PC-9 (cell line): Measurements from ENCODE around the gene VAV3. TPM values are rescaled to one million over a fixed set of nuclear protein-coding genes. Genes with fewer than 3 reads are reported as not detected.

Experiments
- BruUV-seq: library from RNA; stranded (reverse); fragments of 400-500 nt; replicated peaks from 2 replicates; lab custom pipeline; 2021; lab: Mats Ljungman, UMichigan
- CTCF ChIA-PET: fragments of 300-600 bp; sonication (Branson Sonifier 250); formaldehyde crosslinking; loops from one replicate; lab custom pipeline; 2022; ENCODE audit warnings: antibody characterized with exemption; lab: Charles Lee
- POLR2A ChIA-PET: fragments of 300-600 bp; sonication (Branson Sonifier 250); formaldehyde crosslinking; loops from one replicate; lab custom pipeline; 2022; ENCODE audit warnings: antibody characterized with exemption; ENCODE audit not compliant: unreplicated experiment; lab: Charles Lee
- DNase-seq, 2 experiments: peaks; one replicate each; pipeline versions ENCODE4 v3.0.0 to v3.0.0-alpha.2; 2015 to 2022; ENCODE audit warnings: mixed read lengths in 1 of 2
- H2AFZ ChIP-seq: fragments of 200-600 bp; sonication (generic); 2 replicates; pipeline ENCODE4 v1.8.1; 2017; ENCODE audit warnings: antibody characterized with exemption
- H3F3A ChIP-seq: fragments of 200-600 bp; sonication (generic); 2 replicates; pipeline ENCODE4 v1.8.1; 2017; ENCODE audit warnings: antibody characterized with exemption, mild to moderate bottlenecking, low read depth; ENCODE audit not compliant: insufficient read depth
- H3K27ac ChIP-seq: fragments of 200-600 bp; sonication (generic); 2 replicates; pipeline ENCODE4 v1.6.1; 2016; ENCODE audit warnings: mixed run types
- H3K27me3 ChIP-seq: fragments of 200-600 bp; sonication (generic); 2 replicates; pipeline ENCODE4 v1.6.1; 2016; ENCODE audit warnings: low read depth, mixed run types; ENCODE audit not compliant: insufficient read depth
- H3K36me3 ChIP-seq: fragments of 200-600 bp; sonication (generic); 2 replicates; pipeline ENCODE4 v1.6.1; 2016; ENCODE audit warnings: low read depth, mixed run types
- H3K4me1 ChIP-seq: fragments of 200-600 bp; sonication (generic); replicated peaks from 2 replicates; pipeline ENCODE4 v1.6.1; 2016; ENCODE audit warnings: mixed run types; ENCODE audit not compliant: insufficient read depth
- H3K4me2 ChIP-seq: fragments of 200-600 bp; sonication (generic); 2 replicates; pipeline ENCODE4 v1.6.1; 2017; ENCODE audit warnings: mixed run types
- H3K4me3 ChIP-seq: fragments of 200-600 bp; sonication (generic); 2 replicates; pipeline ENCODE4 v1.6.1; 2016; ENCODE audit warnings: mixed run types
- H3K79me2 ChIP-seq: fragments of 200-600 bp; sonication (generic); 2 replicates; pipeline ENCODE4 v1.6.1; 2017; ENCODE audit warnings: low read depth, mixed run types
- H3K9me2 ChIP-seq: fragments of 200-600 bp; sonication (generic); 2 replicates; pipeline ENCODE4 v1.8.1; 2017; ENCODE audit warnings: mild to moderate bottlenecking; ENCODE audit not compliant: insufficient read depth
- H3K9me3 ChIP-seq: fragments of 200-600 bp; sonication (generic); 2 replicates; pipeline ENCODE4 v1.8.1; 2016; ENCODE audit warnings: low read depth; ENCODE audit not compliant: insufficient read depth
- H4K20me1 ChIP-seq: fragments of 200-600 bp; sonication (generic); 2 replicates; pipeline ENCODE4 v1.8.1; 2017; ENCODE audit not compliant: insufficient read depth
- EZH2 ChIP-seq: fragments of 200-600 bp; sonication (generic); IDR thresholded peaks from 2 replicates; pipeline ENCODE4 v1.8.0; 2017; ENCODE audit warnings: antibody characterized with exemption, low read depth
- intact Hi-C: fragments of 100-400 bp; cut with micrococcal nuclease; formaldehyde crosslinking; loops from one replicate; pipeline ENCODE4 v1.10.0; 2022; ENCODE audit not compliant: unreplicated experiment
- total RNA-seq: library from RNA; stranded (reverse); gene quantifications from 2 replicates; pipeline ENCODE4 v1.2.3, GENCODE V29; 2021
- TF ChIP-seq, protein P1 (sequence below): fragments of 200-600 bp; sonication (generic); conservative IDR thresholded peaks from 2 replicates; pipeline ENCODE4 v1.6.1; 2017; ENCODE audit warnings: mixed run types, antibody characterized with exemption, mild to moderate bottlenecking, moderate library complexity

Gene VAV3
- total RNA-seq, 1 experiment from 2014 or later: 1.7 TPM

DNA sequence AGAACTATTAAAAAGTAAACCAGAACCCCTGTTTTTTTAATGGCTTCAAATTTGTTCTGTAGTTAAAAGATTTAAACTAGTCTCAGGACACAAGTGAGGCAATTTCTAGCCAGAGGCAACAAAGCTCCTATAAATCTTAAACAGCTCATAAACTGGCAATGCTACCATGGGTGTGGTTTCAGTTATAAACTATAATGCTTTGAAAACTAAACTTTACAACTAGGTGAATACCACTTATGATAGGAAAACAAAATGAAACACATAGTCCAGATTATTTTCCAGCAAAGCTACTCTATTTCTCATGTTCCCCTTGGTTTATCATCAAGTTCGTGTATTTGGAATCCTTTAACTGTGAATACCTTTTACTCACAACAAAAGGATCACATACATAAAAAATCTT is 282.5 kb downstream of the VAV3 start:
- no TSS peak for BruUV-seq
- ChIA-PET CTCF (no interaction called here), POLR2A (no interaction called here)
- peak overlapping the region; percentile 4; the same call in 1 of the 2 replicates for H3K4me3 ChIP-seq
- no peaks in the 10 kb centered on the region for H3K27me3 ChIP-seq
- H3K4me2 ChIP-seq: peak overlapping the region; percentile 50
- H3K79me2 ChIP-seq: no peaks in the 10 kb centered on the region
- no peaks in the 10 kb centered on the region for H4K20me1 ChIP-seq
- H3K27ac ChIP-seq: peak overlapping the region; percentile 29
- intact Hi-C loops: no loop called here
- TF ChIP-seq EZH2: no peak
- TF ChIP-seq, protein P1, sequence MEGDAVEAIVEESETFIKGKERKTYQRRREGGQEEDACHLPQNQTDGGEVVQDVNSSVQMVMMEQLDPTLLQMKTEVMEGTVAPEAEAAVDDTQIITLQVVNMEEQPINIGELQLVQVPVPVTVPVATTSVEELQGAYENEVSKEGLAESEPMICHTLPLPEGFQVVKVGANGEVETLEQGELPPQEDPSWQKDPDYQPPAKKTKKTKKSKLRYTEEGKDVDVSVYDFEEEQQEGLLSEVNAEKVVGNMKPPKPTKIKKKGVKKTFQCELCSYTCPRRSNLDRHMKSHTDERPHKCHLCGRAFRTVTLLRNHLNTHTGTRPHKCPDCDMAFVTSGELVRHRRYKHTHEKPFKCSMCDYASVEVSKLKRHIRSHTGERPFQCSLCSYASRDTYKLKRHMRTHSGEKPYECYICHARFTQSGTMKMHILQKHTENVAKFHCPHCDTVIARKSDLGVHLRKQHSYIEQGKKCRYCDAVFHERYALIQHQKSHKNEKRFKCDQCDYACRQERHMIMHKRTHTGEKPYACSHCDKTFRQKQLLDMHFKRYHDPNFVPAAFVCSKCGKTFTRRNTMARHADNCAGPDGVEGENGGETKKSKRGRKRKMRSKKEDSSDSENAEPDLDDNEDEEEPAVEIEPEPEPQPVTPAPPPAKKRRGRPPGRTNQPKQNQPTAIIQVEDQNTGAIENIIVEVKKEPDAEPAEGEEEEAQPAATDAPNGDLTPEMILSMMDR: no peak
- no peaks in the 10 kb centered on the region for H3K9me2 ChIP-seq
- no peaks in the 10 kb centered on the region for H3K9me3 ChIP-seq
- H3K36me3 ChIP-seq: no peaks in the 10 kb centered on the region
- DNase-seq: peak in 1 of 2 experiments; percentile 75
- peaks cover 12% of the 10 kb centered on the region; the same call in 1 of the 2 replicates for H3F3A ChIP-seq
- peaks cover 25% of the 10 kb centered on the region for H3K4me1 ChIP-seq
- H2AFZ ChIP-seq: no peak overlapping the region

DNA sequence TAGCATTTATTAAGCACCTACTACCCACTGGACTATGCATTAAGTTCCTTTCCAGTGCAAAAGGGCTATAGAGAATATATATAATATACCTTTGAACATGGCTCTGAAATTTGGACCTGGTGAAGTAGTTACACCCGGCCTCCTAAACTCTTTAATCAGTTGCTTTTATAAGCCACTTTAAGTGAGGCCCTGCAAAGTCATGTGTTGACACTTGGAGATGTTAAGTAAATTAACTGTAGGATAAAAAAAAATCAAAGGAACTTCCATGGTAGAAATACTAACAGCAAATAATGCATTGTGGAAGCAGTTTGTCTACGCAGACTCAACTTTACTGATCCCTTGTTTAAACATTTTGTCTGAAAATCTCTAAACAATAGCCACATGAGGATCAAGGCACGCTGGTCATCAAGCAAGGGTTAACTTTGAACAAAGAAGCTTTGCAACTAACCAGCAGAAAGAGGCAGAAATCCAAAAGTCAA is 283.9 kb downstream of the VAV3 start:
- H3K36me3 ChIP-seq: no peaks in the 10 kb centered on the region
- no peaks in the 10 kb centered on the region for H3K27me3 ChIP-seq
- BruUV-seq: no TSS peak
- H3F3A ChIP-seq: peaks cover 12% of the 10 kb centered on the region; the same call in 1 of the 2 replicates
- no peak overlapping the region for H2AFZ ChIP-seq
- peaks cover 25% of the 10 kb centered on the region for H3K4me1 ChIP-seq
- ChIA-PET POLR2A (no interaction called here), CTCF (no interaction called here)
- H3K4me3 ChIP-seq: no peak overlapping the region
- H4K20me1 ChIP-seq: no peaks in the 10 kb centered on the region
- no peaks in the 10 kb centered on the region for H3K9me3 ChIP-seq
- H3K4me2 ChIP-seq: no peak overlapping the region
- intact Hi-C loops: no loop called here
- no peak overlapping the region for H3K27ac ChIP-seq
- no peak for TF ChIP-seq EZH2
- TF ChIP-seq, protein P1: no peak
- H3K9me2 ChIP-seq: no peaks in the 10 kb centered on the region
- no peak for DNase-seq
- H3K79me2 ChIP-seq: no peaks in the 10 kb centered on the region

DNA sequence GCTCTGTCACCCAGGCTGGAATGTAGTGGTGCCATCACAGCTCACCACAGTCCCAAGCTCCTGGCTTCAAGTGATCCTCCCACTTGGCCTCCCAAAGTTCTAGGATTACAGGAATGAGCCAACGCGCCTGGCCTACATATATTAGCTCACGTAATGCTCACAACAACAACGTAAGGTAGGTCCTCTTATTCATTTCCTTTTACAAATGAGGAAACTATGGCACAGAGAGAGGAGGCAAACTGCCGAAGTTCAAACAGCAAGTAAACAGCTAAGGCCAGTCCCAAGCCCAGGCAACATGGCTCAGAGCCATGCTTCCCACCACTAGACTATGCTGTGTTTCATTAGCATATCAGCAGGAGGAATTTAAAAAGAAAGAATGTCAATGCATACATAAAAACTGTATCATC is 284.4 kb downstream of the VAV3 start:
- no peak for DNase-seq
- H3K4me3 ChIP-seq: no peak overlapping the region
- H3K27me3 ChIP-seq: no peaks in the 10 kb centered on the region
- H3K9me3 ChIP-seq: no peaks in the 10 kb centered on the region
- H3F3A ChIP-seq: peaks cover 12% of the 10 kb centered on the region; the same call in 1 of the 2 replicates
- POLR2A ChIA-PET: no interaction called here
- peaks cover 25% of the 10 kb centered on the region for H3K4me1 ChIP-seq
- no peaks in the 10 kb centered on the region for H4K20me1 ChIP-seq
- intact Hi-C loops: no loop called here
- no peak overlapping the region for H3K4me2 ChIP-seq
- no peak overlapping the region for H2AFZ ChIP-seq
- TF ChIP-seq EZH2: no peak
- TF ChIP-seq, protein P1: no peak
- CTCF ChIA-PET: no interaction called here
- no peaks in the 10 kb centered on the region for H3K79me2 ChIP-seq
- no peaks in the 10 kb centered on the region for H3K9me2 ChIP-seq
- no peaks in the 10 kb centered on the region for H3K36me3 ChIP-seq
- BruUV-seq: no TSS peak
- no peak overlapping the region for H3K27ac ChIP-seq
